ENCODE measurements around the gene HINT3. TPM values are rescaled to one million over a fixed set of nuclear protein-coding genes. Genes with fewer than 3 reads are reported as not detected.
"Not testable (repeated sequence)": the region's sequence is repeated elsewhere in the genome, so short reads cannot be mapped to it uniquely, and the experiment has no call there.

Gene HINT3
- total and polyA plus RNA-seq, 4 donors: 5.6 to 17.4 (median 10.6) TPM

DNA sequence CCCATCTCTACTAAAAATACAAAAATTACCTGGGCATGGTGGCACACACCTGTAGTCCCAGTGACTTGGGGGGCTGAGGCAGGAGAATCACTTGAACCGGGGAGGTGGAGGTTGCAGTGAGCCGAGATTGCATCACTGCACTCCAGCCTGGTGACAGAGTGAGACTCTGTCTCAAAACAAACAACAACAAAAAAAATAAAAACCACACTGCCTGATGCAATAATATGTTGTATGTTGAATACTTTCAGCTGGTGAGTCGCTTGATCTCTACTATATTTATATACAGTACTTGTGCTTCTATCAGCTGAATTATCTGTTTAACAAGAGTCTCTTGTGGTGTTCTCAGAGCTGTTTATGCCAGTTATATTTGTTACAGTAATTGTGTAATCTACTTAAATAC lies 66.9 kb downstream of the HINT3 start:
- Histone ChIP-seq H3K27ac (ENCODE audit: low read depth in 1 of 2, low read length in 2 of 2) (peak overlapping the region in 1 of 2 donors; percentile 28), H3K36me3 (ENCODE audit: control insufficient read depth in 4 of 4, insufficient read depth in 3 of 4, low read depth in 1 of 4, low read length in 3 of 4) (peaks cover 5 to 43% (median 31%) of the 10 kb centered on the region in 4 donors)
- TF ChIP-seq ATF3 (IDR thresholded peaks at IDR 0.05): peak; percentile 52
- WGBS: 56% methylated on average over 3 of the region's 3 CpGs
- not testable (repeated sequence) for H3K9me3 ChIP-seq (ENCODE audit: control insufficient read depth in 4 of 4, low read length in 3 of 4); H3K27me3 ChIP-seq (ENCODE audit: control insufficient read depth in 4 of 4, insufficient read depth in 4 of 4, low read length in 3 of 4); H3K4me3 ChIP-seq (ENCODE audit: low read depth in 1 of 3, low read length in 3 of 3); DNase-seq (ENCODE audit: low spot score); H3K4me1 ChIP-seq (ENCODE audit: control insufficient read depth in 4 of 4, insufficient read depth in 4 of 4, low read length in 3 of 4); H3K9ac ChIP-seq (ENCODE audit: low read depth in 1 of 2, low read length in 2 of 2)

GRCh38 chr6:126026001-126026400 lies 69.4 kb downstream of the HINT3 start:
- peaks cover 5 to 25% (median 19%) of the 10 kb centered on the region in 4 donors for H3K36me3 ChIP-seq (ENCODE audit: control insufficient read depth in 4 of 4, insufficient read depth in 3 of 4, low read depth in 1 of 4, low read length in 3 of 4)
- whole genome bisulfite sequencing: 95% methylated on average over 2 of the region's 2 CpGs
- no peak for TF ChIP-seq EGR1 (IDR thresholded peaks at IDR 0.05; ENCODE audit: low read depth in 2 of 2)
- TF ChIP-seq TAF1 (conservative IDR thresholded peaks at IDR 0.05): no peak
- no peak for TF ChIP-seq RAD21 (IDR thresholded peaks at IDR 0.05)
- TF ChIP-seq REST (IDR thresholded peaks at IDR 0.05): no peak

GRCh38 chr6:126027601-126028000 lies 71.0 kb downstream of the HINT3 start:
- no peak overlapping the region for H3K27ac ChIP-seq (ENCODE audit: low read depth in 1 of 2, low read length in 2 of 2)
- H3K36me3 ChIP-seq (ENCODE audit: control insufficient read depth in 4 of 4, insufficient read depth in 3 of 4, low read depth in 1 of 4, low read length in 3 of 4): peaks cover 1 to 14% (median 10%) of the 10 kb centered on the region in 4 donors
- no peaks in the 10 kb centered on the region for H3K4me1 ChIP-seq (ENCODE audit: control insufficient read depth in 4 of 4, insufficient read depth in 4 of 4, low read length in 3 of 4)
- no peak for DNase-seq (ENCODE audit: low spot score)
- no peak overlapping the region for H3K4me3 ChIP-seq (ENCODE audit: low read depth in 1 of 3, low read length in 3 of 3)
- H3K27me3 ChIP-seq (ENCODE audit: control insufficient read depth in 4 of 4, insufficient read depth in 4 of 4, low read length in 3 of 4): no peaks in the 10 kb centered on the region
- H3K9me3 ChIP-seq (ENCODE audit: control insufficient read depth in 4 of 4, low read length in 3 of 4): no peaks in the 10 kb centered on the region
- TF ChIP-seq FOXA1 (IDR thresholded peaks at IDR 0.05): no peak
- no peak for TF ChIP-seq MAX (IDR thresholded peaks at IDR 0.05)
- TF ChIP-seq RXRA (IDR thresholded peaks at IDR 0.05): no peak
- TF ChIP-seq, protein P1, sequence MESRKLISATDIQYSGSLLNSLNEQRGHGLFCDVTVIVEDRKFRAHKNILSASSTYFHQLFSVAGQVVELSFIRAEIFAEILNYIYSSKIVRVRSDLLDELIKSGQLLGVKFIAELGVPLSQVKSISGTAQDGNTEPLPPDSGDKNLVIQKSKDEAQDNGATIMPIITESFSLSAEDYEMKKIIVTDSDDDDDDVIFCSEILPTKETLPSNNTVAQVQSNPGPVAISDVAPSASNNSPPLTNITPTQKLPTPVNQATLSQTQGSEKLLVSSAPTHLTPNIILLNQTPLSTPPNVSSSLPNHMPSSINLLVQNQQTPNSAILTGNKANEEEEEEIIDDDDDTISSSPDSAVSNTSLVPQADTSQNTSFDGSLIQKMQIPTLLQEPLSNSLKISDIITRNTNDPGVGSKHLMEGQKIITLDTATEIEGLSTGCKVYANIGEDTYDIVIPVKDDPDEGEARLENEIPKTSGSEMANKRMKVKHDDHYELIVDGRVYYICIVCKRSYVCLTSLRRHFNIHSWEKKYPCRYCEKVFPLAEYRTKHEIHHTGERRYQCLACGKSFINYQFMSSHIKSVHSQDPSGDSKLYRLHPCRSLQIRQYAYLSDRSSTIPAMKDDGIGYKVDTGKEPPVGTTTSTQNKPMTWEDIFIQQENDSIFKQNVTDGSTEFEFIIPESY (IDR thresholded peaks at IDR 0.05): no peak
- TF ChIP-seq CTCF (IDR thresholded peaks at IDR 0.05; ENCODE audit: low read depth, low read length, missing input control): no peak
- TF ChIP-seq SP1 (IDR thresholded peaks at IDR 0.05): no peak
- no peak for TF ChIP-seq YY1 (IDR thresholded peaks at IDR 0.05)
- no peak for TF ChIP-seq HNF4A (conservative IDR thresholded peaks at IDR 0.05)
- no peak for TF ChIP-seq FOXA2 (IDR thresholded peaks at IDR 0.05)
- TF ChIP-seq REST (IDR thresholded peaks at IDR 0.05): no peak
- H3K9ac ChIP-seq (ENCODE audit: low read depth in 1 of 2, low read length in 2 of 2): no peak overlapping the region

More at GRCh38 chr6:126026001-126026400, 69.4 kb downstream of the HINT3 start:
- H3K27ac ChIP-seq (ENCODE audit: low read depth in 1 of 2, low read length in 2 of 2): no peak overlapping the region
- H3K9me3 ChIP-seq (ENCODE audit: control insufficient read depth in 4 of 4, low read length in 3 of 4): no peaks in the 10 kb centered on the region
- no peak overlapping the region for H3K4me3 ChIP-seq (ENCODE audit: low read depth in 1 of 3, low read length in 3 of 3)
- no peak for DNase-seq (ENCODE audit: low spot score)
- no peaks in the 10 kb centered on the region for H3K27me3 ChIP-seq (ENCODE audit: control insufficient read depth in 4 of 4, insufficient read depth in 4 of 4, low read length in 3 of 4)
- H3K4me1 ChIP-seq (ENCODE audit: control insufficient read depth in 4 of 4, insufficient read depth in 4 of 4, low read length in 3 of 4): no peaks in the 10 kb centered on the region
- no peak overlapping the region for H3K9ac ChIP-seq (ENCODE audit: low read depth in 1 of 2, low read length in 2 of 2)
